HG03060 (cell line): ENCODE data around the gene PDZRN4.

Source experiments
- ATAC-seq: cut with Tn5 transposase; IDR thresholded peaks from one replicate; pipeline ENCODE4 v1.9.1; 2021; ENCODE audit warnings: low read depth, moderate number of reproducible peaks; ENCODE audit not compliant: unreplicated experiment

The PDZRN4 gene

DNA sequence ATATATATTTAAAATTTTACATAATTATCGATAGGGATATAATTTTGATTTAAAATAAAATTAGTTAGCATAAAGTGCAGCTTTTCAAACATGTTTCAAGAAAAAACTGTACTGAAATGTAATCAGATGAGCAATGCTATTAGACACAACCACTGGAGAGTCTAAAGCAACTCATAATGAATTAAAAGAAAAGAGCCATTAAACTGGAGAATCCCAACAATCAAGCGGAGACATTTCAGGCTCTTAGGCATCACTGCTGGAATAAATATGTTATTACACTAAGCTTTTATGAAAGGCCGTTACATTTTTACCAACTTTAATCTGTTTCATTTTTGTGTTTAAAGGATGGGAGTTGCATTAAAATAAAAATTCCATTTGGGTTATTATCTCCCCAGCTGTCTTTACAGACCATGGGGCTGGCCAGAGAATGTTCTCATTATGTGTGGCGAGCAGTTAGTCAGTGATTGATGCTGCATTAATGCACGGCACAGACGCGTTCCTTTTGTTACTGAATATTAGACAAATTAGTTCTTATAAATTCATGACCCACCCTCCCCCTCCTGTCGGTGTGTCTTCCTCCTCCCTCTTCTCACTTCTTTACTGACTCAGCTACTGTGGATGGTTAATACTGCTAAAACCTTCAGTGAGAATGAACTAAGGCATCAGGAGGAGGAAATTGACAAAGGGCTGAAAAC, 156.8 kb downstream of the PDZRN4 start:
- ATAC-seq, result no peak

- no peak for ATAC-seq
These were observed 160.1 kb downstream of the PDZRN4 start for GRCh38 chr12:41348198-41348597.

DNA sequence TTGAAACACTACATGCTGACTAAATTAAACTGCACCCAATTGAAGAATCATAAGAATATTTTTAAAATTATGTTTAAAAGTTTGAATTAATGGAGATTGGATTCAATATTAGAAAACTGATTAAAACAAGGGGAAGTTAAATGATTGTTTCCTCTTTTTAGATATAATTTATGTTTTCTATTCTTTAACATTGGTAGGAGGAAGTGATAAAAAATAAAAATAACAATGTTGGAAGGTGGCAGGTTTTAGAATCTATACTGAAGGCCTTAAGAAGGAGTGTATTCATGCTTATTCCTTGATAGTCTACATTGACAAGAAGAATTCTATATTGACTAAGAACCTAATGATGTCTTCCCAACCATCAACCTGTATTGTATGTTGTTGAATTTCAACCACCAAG, 168.1 kb downstream of the PDZRN4 start:
- no peak for ATAC-seq

GRCh38 chr12:41361738-41362137, 173.6 kb downstream of the PDZRN4 start:
- no peak for ATAC-seq

GRCh38 chr12:41362510-41362909, 174.4 kb downstream of the PDZRN4 start:
- ATAC-seq, result no peak

DNA sequence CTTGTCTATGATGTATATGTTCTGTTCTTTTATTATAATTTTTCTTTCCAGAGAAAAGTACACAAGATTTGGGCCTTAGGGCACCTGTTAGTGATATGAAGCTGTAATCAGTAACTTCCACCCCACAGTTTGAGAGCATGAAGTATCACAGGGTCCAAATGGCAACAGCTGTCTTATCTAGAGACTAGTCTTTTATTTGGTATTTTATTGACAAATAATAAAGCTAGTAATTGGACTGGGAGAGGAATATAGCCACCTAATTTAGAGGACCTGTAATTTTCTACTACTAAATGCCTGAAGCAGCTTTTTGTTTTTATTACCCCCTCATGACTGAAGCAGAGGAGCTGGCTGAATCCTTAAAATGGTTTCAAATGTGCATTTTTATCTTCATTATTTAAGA, 174.8 kb downstream of the PDZRN4 start:
- ATAC-seq, result no peak

DNA sequence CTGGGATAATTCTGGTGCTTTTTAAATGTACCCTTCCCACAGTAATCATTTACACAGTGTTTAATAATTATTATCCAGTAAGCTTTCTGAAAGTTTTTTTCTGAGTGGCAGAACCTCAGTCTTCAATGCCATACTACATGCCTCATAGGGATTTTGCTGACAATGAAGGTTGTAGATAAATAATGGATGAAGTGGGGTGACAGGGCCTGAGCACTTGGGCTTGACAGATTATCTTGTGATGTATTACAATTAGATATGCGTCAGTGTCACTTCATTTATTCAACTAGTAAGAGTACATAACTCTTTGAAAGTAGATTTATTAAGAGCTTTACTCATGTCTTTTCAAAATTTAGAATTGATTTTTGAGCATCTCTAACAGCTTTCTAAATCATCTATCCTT, 176.1 kb downstream of the PDZRN4 start:
- ATAC-seq, result no peak

DNA sequence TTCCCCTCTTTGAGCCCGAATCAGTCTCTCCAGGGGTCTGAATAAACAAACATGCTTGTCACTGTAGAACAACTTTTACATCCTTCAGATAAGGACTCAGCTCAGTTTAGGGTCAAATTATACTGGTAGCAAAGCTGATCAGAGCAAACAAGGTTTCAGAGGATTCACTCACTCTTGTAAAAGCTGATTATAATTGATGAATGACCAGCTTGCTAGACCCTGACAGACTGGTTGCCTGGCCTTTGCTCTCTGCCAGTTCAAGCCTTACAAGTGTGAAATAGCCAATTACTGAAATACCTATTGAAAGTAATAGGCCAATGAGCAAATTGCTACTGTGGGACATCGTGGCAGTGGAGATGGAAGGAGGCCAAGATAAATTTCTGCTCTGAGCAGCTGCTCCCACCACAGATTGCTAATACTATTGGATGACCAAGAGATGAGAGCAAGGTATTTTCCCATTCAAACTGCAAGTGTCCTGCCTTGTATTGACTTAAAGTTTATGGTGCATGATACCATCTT, 177.6 kb downstream of the PDZRN4 start:
- ATAC-seq, result no peak

DNA sequence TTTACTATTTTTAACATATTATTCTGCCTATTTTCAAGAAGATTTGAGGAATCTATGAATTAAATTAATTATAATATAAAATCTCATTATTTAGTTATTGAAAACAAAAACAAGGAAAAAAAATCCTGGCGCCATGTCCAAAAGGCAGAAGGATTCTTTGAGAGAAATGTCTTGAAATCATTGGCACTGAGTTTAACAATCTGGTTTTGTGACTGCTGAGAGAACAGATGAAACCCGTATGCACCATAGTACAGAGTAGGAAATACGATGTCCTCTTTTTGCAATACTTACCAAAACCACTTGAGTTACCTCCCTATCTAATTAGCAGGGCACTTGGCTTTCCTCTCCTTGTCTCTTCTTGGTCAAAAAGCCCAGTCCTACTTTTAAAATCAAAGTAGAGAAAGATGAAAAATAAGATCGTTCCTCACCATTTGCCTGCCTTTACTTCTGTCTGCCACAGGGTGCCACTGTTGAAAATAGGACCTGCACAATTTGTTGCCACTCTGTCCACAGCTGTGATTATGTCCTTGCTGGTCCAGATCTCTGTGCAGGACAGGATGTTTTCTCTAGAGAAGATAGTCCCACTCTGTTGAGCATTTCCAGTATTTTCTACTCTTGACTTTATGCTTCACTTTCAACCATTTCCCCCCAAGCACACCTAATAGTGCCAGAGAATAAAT, 179.7 kb downstream of the PDZRN4 start:
- ATAC-seq, result no peak

DNA sequence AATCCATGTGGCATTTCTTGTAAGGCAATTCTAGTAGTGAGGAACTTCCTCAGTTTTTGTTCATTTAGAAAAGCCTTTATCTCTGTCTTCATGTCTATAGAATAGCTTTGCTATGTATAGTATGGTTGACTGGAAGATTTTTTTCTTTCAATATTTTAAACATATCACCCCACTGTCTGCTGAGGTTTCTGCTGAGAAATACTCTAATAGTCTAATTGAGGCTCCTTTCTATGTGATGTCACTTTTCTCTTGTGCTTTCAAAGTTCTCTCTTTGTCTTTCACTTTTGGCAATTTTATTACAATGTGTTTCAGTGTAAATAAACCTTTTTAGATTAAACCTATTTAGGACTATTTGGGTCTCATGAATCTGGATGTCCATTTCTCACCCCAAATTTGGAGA, 192.8 kb downstream of the PDZRN4 start:
- no peak for ATAC-seq

- ATAC-seq, result no peak
These were observed 214.7 kb downstream of the PDZRN4 start for GRCh38 chr12:41402801-41403200.

DNA sequence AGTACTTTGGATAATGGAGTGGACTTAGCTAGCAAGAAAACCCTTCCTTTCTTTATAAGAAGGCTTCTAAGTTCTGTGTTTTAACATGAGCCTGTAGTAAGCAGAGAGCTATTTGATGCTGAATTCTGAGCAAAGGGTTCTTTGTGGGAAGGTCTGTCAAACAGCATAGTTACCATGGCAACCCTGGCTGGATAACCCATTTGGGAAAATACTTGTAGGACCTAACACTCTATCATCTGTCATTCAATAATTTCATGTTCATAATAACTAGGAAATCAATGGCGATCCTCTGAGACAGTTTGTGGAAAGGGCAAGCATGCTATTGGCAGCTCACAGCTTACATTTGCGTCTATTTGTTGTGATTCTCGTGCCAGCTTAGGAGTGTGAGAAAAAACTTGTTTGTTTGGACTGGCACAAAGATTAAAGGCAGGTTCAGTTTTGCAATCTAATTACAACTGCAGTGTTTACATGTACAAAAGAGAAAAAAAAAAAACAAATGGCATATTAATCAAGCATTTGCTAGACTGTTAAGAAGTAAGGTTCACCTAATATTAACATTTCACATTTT, 219.2 kb downstream of the PDZRN4 start:
- ATAC-seq, result no peak

DNA sequence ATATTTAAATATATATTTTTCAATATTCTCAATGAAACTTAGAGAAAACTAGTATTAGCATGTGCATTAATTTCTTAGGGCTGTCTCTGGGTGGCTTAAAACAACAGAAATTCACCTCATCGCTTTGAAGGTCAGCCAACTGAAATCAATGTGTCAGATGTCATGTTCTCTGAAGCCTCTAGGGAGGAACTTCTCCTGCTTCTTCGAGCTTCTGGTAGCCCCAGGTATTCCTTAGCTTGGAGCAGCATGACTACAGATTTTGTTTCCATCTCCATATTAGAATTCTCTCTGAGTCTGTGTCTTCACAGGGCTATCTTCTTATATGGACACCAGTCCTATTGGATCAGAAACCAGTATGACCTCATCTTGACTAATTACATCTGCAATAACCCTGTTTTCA, 221.5 kb downstream of the PDZRN4 start:
- no peak for ATAC-seq

DNA sequence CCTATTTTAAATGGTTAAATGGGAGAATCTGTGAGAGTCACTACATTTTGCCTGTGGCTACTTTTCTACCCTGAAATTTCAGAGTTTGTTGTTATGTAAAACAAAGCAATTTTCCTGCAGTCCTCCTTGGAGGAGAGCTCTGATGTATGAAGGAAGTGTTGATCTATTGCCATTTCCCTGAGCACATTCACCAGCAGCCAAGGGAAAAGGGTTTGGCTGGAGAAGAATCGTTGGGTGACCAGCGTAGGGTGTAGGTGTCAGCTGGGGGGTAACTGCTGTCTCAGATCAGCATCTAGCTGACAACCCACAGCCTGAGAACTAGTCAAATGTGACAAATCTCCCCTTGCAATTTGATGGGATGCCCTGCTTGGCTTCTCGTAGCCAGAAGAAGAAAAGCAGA, 230.5 kb downstream of the PDZRN4 start:
- ATAC-seq, result no peak

GRCh38 chr12:41419131-41419893, 231.2 kb downstream of the PDZRN4 start:
- ATAC-seq, result no peak

DNA sequence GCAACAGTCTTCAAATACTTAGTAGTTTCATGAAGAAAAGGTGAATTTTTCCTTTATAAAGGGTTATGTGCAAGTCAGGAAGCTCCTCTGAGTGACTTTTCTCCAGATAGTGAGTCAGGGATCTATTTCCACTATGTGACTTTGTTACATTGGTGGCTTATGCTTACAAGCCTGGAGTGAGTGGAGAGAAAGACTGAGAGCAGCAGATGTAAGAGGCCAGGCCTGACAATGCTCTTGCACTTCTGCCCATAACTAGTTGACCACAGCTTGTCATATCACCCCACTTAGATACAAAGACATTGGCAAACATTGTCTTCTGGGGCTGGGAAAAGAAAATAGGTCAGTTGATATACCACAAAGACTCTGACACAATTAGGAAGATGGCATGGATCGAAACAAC, 236.5 kb downstream of the PDZRN4 start:
- ATAC-seq, result no peak

- ATAC-seq, result no peak
These were observed 245.3 kb downstream of the PDZRN4 start for GRCh38 chr12:41433460-41433859.

DNA sequence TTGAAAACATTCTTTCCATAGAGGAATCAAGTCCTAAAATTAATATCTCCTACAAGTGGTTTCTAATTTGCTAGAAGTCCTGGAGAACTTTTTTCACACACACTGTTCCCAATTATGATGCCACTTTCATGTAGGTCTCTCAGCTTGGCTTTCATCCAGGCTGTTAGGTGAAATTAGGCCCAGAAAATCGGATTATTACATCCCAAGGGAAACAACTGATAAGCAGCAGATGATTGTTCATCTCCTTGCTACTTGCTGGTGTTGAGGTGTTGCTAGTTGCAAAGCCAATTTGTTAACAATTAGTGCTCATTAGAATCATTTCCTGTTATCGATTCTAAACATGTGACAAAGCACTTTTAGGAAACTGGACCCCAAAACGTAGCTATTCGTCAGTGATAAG, 248.0 kb downstream of the PDZRN4 start:
- no peak for ATAC-seq

GRCh38 chr12:41437563-41437962, 249.4 kb downstream of the PDZRN4 start:
- ATAC-seq, result no peak

GRCh38 chr12:41438854-41439541, 250.9 kb downstream of the PDZRN4 start:
- ATAC-seq, result no peak

DNA sequence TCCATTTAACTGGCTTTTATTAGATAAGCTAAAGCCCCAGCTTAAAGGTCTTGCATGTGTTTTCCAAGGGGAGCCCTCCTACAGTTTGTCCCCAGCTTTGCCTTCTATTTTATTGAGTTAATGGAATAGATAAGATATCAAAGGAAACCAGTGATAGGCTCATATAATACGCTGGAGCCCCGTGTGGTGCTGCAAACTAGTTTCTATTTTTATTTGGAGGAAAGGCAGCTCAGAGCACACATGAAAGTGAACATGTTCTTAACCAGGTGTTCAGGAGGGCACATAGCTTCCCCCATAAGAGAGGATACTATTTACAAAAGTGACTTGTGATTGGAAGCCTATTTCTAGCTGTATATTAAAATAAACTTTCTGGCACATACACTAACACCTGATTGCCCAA, 251.7 kb downstream of the PDZRN4 start:
- no peak for ATAC-seq
